Raji (cell line): Measurements from ENCODE around the gene TSGA10.

ENCODE experiments used
- POLR2A ChIP-seq: IDR thresholded peaks from 2 replicates; pipeline ENCODE4 v1.6.1; 2011; ENCODE audit warnings: low read depth, low read length, control low read depth; ENCODE audit not compliant: insufficient read depth

The TSGA10 gene

DNA sequence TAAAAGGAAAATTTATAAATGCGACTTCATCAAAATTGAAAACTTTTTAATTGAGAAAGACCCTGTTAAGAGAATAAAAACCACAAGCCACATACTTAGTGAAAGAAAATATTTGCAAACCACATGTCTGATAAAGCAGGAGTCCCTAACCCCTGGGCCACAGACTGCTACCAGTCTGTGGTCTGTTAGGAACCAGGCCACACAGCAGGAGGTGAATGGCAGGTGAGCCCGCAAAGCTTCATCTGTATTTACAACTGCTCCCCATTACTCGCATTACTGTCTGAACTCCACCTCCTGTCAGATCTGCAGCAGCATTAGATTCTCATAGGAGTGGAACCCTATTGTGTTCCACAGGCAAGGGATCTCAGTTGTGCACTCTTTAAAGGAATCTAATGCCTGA is 123.3 kb downstream of the TSGA10 start:
- TF ChIP-seq POLR2A = no peak

DNA sequence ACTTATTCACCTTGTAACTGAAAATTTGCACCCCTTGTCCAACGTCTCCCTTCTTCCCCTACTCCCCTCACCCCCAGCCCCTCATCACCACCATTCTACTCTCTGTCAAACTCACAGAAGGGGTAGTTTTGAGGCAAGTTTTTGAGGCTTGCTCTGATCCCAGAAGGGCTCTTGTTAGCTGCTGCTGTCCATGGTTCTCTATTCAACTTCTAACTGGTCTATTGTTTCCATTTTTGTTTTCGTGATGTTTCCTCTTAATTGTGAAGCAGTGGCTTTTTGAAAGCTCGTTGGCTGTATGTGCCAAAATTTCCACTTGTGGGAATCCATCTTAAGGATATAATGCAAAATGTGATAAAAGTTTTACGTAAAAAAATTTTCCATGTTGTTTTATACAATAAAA is 126.2 kb downstream of the TSGA10 start:
- TF ChIP-seq POLR2A = no peak

DNA sequence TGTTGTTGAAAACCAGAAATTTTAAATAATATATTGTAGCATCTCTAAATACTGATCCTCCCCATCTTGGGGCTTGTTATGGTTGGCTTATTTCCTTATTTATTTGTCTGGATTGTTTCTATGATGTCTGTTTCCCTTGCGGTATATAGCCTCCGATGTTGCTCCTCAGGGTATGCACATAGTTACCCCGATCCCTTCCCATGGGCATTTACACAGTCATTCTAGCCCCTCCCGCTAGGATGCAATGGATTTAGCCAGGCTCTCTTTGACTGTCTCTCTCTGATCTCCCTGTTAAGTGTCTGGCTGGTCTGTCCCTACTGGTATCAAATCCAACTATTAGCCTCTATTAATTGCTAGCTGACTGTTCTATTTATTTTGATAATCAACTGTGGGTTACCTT is 126.9 kb downstream of the TSGA10 start:
- TF ChIP-seq POLR2A = no peak

DNA sequence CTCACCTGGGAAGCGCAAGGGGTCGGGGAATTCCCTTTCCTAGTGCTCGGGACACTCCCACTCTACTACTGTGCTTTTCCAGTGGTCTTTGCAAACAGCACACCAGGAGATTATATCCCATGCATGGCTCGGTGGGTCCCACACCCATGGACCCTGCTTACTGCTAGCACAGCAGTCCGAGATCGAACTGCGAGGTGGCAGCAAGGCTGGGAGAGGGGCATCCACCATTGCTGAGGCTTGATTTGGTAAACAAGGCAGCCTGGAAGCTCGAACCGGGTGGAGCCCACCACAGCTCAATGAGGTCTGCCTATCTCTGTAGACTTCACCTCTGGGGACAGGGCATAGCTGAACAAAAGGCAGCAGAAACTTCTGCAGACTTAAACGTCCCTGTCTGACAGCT is 154.0 kb downstream of the TSGA10 start:
- TF ChIP-seq POLR2A = no peak

DNA sequence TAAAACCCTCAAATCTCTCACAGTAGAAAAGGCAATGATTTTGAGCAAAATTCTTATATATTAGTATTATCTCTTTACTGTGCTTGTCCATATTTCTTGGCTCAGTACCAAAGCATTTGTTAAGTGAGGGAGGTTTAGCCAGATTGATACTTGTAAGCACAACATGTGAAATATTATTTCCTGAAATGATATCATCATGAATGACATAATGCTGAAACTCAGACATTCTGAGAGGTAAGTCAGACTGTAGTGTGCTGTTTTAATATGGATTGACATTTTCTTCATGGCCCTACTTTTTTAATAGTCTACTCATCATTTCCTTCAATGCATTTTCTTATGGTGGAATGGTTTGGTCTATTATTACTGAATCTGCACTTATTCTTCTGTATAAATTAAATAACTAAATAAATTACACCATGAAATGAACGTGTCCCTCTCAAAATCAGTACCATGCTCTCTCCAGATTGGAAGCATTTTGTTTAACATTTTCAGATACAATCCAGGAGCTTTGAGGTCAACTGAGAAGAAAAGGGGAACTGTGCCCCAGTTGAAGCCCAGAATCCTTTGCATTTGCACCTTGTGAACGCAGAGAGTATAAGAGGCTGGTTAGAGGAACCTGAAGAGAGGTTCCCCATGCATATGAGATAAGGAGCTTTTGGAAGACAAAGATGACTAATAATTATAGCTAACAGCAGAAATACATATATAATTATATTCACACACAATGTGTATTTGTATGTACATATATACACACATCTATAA is 168.7 kb downstream of the TSGA10 start:
- TF ChIP-seq POLR2A = no peak

DNA sequence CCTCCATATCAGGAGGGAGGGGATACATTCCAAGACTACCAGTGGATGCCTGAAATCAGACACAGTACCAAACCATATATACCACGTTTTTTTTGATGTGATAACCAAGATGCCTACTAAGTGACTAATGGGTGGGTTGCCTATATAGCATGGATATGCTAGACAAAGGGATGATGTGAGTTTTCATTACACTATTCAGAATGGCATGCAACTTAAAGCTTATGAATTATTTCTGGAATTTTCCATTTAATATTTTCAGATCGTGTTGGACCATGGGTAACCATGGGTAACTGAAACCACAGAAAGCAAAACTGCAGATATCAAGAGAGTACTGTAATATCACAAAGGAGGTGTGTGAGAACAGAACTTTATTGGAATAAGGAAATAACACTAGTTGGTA is 179.1 kb downstream of the TSGA10 start:
- TF ChIP-seq POLR2A = no peak

DNA sequence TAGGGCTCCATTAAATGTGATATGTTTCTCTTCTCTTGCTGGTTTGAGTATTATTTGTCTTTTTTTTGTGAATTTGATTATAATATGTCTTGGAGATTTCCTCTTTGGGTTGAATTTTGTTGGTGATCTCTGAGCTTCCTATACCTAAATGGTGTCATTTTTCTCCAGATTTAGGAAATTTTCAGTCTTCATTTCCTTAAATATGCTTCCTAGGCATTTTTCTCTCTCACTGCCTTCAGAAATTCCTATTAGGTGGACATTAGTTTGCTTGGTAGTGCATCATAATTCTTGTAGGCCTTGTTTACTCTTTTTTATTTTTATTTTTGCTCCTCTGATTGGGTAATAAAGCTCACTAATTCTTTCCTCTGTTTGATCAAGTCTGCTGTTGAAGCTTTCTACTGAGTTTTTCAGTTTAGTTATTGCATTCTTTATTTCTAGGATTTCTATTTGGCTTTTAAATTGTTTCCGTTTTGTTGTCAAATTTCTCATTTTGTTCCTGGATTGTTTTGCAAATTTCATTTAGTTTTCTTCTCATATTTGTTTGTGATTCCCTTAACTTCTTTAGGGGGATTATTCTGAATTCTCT is 182.1 kb downstream of the TSGA10 start:
- no peak for TF ChIP-seq POLR2A

DNA sequence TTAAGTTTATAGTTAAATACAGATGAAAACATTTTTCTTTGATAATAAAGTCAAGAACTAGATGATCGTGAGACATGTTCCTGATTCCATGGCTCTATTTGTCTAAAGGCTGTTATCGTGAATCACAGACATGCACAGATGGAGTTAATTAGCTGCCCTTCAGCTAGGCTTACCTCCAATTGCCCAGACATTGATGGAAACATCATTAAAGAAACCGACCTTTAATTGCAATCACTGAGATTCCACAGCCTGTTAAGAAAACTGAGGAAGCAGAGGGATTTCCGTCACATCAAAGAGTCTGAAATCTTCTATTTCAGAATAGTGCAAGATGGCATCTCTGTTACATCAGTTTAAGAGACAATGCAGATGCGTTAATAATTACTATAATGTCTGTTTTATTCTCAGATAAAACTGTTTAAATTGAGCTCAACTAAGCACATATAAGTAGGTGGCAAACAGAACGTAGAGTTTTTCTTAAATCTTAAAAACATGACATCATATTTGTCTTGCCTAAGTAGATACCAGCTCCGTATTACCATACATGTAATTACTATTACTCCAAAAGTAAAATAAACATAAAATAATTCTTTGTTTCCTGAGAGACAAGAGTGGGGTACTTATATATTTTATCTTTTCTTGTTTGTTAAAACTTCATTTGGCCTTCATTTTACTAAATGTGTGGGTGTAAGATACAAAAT is 194.8 kb downstream of the TSGA10 start:
- no peak for TF ChIP-seq POLR2A

DNA sequence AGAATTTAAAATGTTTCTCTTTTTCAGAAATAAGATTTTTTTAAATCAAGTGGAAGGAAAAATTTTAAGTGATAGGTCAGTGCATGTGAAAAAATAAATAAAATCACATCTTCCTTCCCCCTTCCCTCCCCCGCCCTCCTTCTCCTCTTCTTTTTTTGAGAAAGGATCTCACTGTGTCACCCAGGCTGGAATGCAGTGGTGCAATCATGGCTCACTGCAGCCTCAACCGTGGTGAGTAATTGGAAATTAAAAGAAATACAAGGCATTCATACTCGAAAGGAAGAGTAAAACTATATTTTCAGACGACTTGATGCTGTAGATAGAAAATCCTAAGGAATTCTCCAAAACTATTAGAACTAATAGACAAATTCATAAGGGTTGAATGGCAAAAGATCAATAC is 201.8 kb downstream of the TSGA10 start:
- no peak for TF ChIP-seq POLR2A

DNA sequence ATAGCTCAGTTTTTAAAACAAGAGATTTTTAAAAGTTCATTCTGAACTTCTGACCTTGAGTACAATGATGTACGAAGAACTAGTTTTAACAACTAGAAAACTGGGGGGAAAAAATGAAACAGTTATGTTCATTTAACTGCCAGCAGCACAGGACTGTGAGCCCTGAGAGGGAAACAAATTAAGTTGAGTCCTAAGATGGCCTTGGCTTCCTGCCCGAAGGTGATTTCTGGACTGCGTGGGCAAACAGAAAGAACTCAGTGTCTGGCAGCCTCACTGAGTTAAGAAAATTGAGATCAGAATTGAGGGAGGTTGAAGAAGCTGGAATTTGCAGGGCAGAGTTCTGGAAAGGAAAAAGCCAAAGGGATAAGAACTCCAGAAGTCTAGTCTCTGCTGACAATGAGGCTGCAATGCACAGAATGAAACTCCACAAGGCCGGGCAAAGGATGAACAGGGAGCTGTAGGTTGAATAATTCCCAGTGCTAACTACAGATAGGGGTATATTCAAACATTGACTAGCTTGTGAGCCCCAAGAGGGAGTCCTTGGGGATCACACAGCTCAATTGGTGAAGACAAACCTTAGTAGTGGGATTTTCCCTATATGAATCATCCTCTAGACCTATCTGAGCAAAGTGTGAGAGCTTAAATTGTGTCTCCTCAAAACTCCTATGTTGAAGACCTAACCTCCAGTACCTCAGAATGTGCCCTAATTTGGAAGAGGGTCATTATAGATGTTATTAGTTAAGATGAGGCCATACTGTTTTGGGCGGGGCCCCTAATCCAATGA is 205.6 kb downstream of the TSGA10 start:
- TF ChIP-seq POLR2A = no peak

DNA sequence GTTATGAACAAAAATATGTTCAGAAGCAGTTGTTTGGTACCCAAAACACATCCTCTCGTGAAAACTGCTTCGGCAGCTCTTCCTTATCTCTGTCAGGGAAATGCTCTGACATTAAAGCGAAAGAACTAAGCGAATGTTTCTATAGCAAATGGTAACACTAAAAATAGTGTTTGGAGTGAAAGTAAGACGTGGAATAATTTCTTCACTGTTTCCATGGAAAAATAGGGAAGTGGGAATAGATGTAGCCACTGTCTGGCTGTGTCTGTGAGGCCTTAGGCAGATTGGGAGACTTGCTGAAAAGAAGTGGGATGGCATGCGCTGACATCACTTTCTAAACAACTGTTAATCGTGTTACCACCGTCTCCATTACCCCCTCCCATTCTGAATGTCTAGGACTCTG is 207.2 kb downstream of the TSGA10 start:
- no peak for TF ChIP-seq POLR2A
